Epithelial cell of proximal tubule (primary cell): ENCODE data around the gene RPL37. TPM values are rescaled to one million over a fixed set of nuclear protein-coding genes. Genes with fewer than 3 reads are reported as not detected.
"Not testable (repeated sequence)": the region's sequence is repeated elsewhere in the genome, so short reads cannot be mapped to it uniquely, and the experiment has no call there.

Experiments used
- DNase-seq: peaks from one replicate; pipeline ENCODE4 v3.0.0-alpha.2; 2011; ENCODE audit warnings: low read depth
- H3K4me3 ChIP-seq: 2 replicates; pipeline ENCODE4 v1.5.1; 2011; ENCODE audit warnings: low read depth, mild to moderate bottlenecking, low read length
- CTCF ChIP-seq: conservative IDR thresholded peaks from 2 replicates; pipeline ENCODE4 v1.5.1; 2012; ENCODE audit warnings: low read depth, mild to moderate bottlenecking, low read length
- total RNA-seq: library from RNA; depleted of rRNA; stranded (reverse); fragments of >200 nt; gene quantifications from 2 replicates; pipeline ENCODE4 v1.2.3, GENCODE V29; 2015

The RPL37 gene
- total RNA-seq, 1 donor from 2014 or later: 301 TPM

- no peak for DNase-seq
- H3K4me3 ChIP-seq: no peak overlapping the region
- no peak for TF ChIP-seq CTCF
Measured at GRCh38 chr5:40827188-40827977, 7.6 kb downstream of the RPL37 start.

- TF ChIP-seq CTCF: no peak
- DNase-seq: no peak
Measured at GRCh38 chr5:40826489-40827187, 8.4 kb downstream of the RPL37 start.

GRCh38 chr5:40825461-40826043, 9.5 kb downstream of the RPL37 start:
- not testable (repeated sequence) for DNase-seq, H3K4me3 ChIP-seq

More at GRCh38 chr5:40826489-40827187, 8.4 kb downstream of the RPL37 start:
- no peak overlapping the region for H3K4me3 ChIP-seq

- no peak for TF ChIP-seq CTCF
- no peak overlapping the region for H3K4me3 ChIP-seq
- no peak for DNase-seq
Measured at GRCh38 chr5:40823459-40823858, 11.6 kb downstream of the RPL37 start.

GRCh38 chr5:40813698-40814281, 21.2 kb downstream of the RPL37 start:
- no peak for DNase-seq
- H3K4me3 ChIP-seq: no peak overlapping the region
- no peak for TF ChIP-seq CTCF

GRCh38 chr5:40812125-40812524, 22.9 kb downstream of the RPL37 start:
- DNase-seq: no peak
- TF ChIP-seq CTCF: no peak
- H3K4me3 ChIP-seq: no peak overlapping the region
